Activated T-cell treated with anti-CD3 and anti-CD28 coated beads, Interleukin-2, amount 50 U/mL, for 4 hours (primary cell): Measurements from ENCODE around the gene ARID3A. TPM values are rescaled to one million over a fixed set of nuclear protein-coding genes. Genes with fewer than 3 reads are reported as not detected.

Experiments
- ATAC-seq, 2 donors: fragments of 200-7000 bp; cut with Tn5 transposase; one replicate each; pipeline ENCODE4 v1.10.0; 2021
- DNase-seq: peaks from one replicate; pipeline ENCODE4 v3.0.0-alpha.2; 2020
- H3K27me3 Mint-ChIP-seq: one replicate; pipeline ENCODE4 v1.8.0; 2021; ENCODE audit warnings: low read depth, mixed read lengths
- H3K36me3 Mint-ChIP-seq: one replicate; pipeline ENCODE4 v1.8.0; 2022; ENCODE audit warnings: mixed read lengths; ENCODE audit not compliant: insufficient read depth
- H3K4me1 Mint-ChIP-seq: one replicate; pipeline ENCODE4 v1.8.0; 2021; ENCODE audit warnings: low read depth, mixed read lengths
- H3K4me3 Mint-ChIP-seq: one replicate; pipeline ENCODE4 v1.8.0; 2021; ENCODE audit warnings: mild to moderate bottlenecking, moderate library complexity, mixed read lengths
- H3K9me3 Mint-ChIP-seq: one replicate; pipeline ENCODE4 v1.8.0; 2021; ENCODE audit warnings: mixed read lengths
- total RNA-seq, 3 donors: library from RNA; stranded (reverse); gene quantifications; one replicate each; pipeline ENCODE4 v1.2.1, GENCODE V29; 2021

Gene ARID3A
- total RNA-seq, 3 donors from 2014 or later = 7.3 to 13.2 (median 10.0) TPM

DNA sequence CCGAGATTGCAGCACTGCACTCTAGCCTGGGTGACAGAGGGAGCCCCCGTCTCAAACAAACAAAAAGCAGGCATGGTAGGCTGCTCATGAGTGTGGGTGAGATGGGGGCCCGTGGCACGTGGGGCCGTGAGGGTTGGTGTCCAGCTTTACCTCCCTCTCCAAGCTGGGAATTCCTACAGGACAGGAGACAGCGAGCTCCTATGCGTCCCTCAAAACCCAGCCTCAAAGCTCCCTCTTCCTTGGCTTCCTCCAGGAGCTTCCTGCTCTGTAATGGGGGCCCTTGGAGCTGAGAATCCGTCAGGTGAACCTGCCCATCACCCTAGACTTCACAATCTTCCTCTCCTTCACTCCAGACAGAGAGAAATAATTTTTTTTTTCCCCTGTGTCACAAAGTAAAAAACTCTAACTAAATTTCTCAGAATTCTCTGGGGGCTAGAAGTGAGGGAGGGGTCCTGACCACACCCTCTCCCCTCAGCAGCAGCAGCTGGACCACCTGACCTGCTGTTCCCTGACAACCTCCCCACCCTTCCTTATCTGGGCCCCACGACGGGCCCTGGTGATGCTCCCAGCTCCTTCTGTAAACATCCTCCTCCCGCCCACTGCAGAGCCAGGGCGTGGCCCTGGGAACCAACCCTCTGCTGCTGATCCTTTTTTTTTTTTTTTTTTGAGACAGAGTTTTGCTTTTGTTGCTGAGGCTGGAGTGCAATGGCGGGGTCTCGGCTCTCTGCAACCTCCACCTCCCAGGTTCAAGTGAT lies 36.2 kb downstream of the ARID3A start:
- no peak overlapping the region for H3K4me3 Mint-ChIP-seq
- peaks cover 6% of the 10 kb centered on the region for H3K4me1 Mint-ChIP-seq
- ATAC-seq (no peak), DNase-seq (no peak)
- no peaks in the 10 kb centered on the region for H3K27me3 Mint-ChIP-seq
- H3K36me3 Mint-ChIP-seq = peaks cover 4% of the 10 kb centered on the region
- H3K9me3 Mint-ChIP-seq = no peaks in the 10 kb centered on the region

DNA sequence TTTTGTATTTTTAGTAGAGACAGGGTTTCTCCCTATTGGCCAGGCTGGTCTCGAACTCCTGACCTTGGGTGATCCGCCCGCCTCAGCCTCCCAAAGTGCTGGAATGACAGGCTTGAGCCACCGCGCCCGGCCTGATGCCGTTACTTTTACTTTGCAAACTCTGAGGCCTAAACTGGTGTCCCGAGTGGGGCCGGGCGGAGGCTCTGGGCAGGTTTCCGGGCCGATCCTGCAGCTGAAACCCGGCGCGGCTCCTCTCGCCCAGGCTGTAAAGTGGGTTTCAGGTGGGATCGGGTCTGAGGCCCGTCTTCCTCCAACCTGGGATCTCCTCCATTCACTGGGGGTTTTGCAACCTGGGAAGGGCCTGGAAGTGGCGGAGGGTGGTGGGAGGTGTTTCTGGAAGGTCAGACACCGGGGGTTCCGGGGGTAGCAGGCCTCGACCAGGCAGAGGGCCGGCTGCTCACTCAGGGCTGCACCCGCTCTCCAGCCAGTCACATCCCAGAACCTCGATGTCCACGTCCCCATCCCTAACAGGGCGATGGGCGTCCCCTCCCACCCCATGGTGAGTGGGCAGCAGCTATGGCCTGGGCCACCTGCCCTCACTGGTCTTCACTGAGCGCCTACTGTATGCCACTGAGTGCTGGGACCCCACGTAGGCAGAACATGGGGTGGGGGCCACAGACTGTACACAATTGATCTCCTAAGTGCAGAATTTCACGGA lies 37.0 kb downstream of the ARID3A start:
- DNase-seq = no peak
- H3K27me3 Mint-ChIP-seq = no peaks in the 10 kb centered on the region
- H3K36me3 Mint-ChIP-seq = peaks cover 4% of the 10 kb centered on the region
- peaks cover 6% of the 10 kb centered on the region for H3K4me1 Mint-ChIP-seq
- H3K9me3 Mint-ChIP-seq = no peaks in the 10 kb centered on the region
- H3K4me3 Mint-ChIP-seq = no peak overlapping the region
- no peak for ATAC-seq

DNA sequence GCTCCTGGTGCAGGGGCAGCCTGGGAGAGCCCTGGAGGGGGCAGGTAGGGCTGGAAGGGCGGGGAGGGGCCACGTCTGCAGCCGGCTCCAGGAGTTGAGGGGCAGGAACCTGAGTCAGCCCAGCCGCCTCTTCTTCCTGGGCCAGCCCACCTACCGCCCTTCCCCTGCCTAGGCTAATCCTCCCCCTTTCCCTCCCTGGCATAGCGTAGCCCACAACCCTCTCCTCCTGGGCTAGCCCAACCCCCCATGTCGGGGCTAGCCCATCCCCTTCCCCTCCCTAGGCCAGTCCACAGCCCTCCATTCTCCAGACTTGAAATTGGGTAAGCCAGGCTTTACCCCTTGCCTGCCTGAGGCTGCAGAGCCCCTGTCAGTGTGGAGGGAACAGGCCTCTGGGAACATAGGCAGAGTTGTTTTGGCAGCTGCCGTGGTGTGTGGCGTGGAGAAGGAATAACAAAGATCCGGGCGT lies 37.7 kb downstream of the ARID3A start:
- no peaks in the 10 kb centered on the region for H3K9me3 Mint-ChIP-seq
- H3K4me3 Mint-ChIP-seq = no peak overlapping the region
- H3K4me1 Mint-ChIP-seq = peaks cover 6% of the 10 kb centered on the region
- DNase-seq (no peak), ATAC-seq (no peak)
- H3K36me3 Mint-ChIP-seq = peaks cover 8% of the 10 kb centered on the region
- H3K27me3 Mint-ChIP-seq = no peaks in the 10 kb centered on the region

DNA sequence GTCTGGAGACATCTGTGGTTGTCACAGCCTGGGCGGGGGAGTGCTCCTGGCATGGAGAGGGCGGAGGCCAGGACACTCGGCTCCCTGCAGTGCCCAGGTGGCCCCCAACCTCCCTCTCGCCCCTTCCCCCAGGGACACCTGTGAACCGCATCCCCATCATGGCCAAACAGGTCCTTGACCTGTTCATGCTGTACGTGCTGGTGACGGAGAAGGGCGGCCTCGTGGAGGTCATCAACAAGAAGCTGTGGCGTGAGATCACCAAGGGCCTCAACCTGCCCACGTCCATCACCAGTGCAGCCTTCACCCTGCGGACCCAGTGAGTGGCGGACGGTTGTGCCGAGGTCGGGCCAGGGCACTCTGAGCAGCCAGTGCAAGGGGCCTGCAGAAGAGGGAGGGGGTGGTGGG lies 38.3 kb downstream of the ARID3A start:
- no peaks in the 10 kb centered on the region for H3K27me3 Mint-ChIP-seq
- H3K4me3 Mint-ChIP-seq = no peak overlapping the region
- DNase-seq (no peak), ATAC-seq (no peak)
- no peaks in the 10 kb centered on the region for H3K9me3 Mint-ChIP-seq
- H3K4me1 Mint-ChIP-seq = peaks cover 4% of the 10 kb centered on the region
- H3K36me3 Mint-ChIP-seq = peaks cover 8% of the 10 kb centered on the region

DNA sequence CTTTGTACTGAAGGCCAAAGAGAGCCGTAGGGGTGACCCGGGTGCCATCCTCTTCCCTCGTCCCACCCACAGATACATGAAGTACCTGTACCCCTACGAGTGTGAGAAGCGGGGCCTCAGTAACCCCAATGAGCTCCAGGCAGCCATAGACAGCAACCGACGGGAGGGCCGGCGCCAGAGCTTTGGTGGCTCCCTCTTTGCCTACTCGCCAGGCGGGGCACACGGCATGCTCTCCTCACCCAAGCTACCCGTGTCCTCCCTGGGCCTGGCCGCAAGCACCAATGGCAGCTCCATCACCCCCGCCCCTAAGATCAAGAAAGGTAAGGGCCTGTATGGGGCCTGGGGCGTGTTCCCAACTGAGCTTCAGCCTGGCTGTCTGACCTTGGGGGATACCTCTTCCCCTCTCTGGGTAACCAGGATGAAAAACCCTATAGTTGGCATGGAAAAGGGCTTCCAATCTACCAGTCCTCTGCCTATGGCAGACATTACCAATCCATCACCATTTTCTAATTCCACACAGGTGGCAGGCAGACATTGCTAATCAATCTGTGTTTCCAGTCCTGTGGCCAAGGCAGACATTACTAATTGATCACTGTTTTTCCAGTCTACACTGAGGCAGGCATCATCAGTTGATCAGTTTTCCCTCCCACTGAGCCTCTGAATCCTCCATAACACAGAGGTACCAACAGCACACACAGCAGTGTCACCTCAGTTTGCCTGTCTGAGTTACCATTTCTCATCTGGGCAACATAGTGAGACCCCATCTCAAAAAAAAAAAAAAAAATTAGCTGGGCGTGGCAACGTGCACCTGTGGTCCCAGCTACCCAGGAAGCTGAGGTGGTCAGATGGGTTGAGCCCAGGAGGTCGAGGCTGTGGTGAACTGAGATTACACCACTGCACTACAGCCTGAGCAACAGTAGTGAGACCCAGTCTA lies 39.2 kb downstream of the ARID3A start:
- DNase-seq (no peak), ATAC-seq (no peak)
- H3K36me3 Mint-ChIP-seq = peaks cover 8% of the 10 kb centered on the region
- H3K4me3 Mint-ChIP-seq = no peak overlapping the region
- no peaks in the 10 kb centered on the region for H3K27me3 Mint-ChIP-seq
- H3K4me1 Mint-ChIP-seq = peaks cover 4% of the 10 kb centered on the region
- H3K9me3 Mint-ChIP-seq = no peaks in the 10 kb centered on the region

DNA sequence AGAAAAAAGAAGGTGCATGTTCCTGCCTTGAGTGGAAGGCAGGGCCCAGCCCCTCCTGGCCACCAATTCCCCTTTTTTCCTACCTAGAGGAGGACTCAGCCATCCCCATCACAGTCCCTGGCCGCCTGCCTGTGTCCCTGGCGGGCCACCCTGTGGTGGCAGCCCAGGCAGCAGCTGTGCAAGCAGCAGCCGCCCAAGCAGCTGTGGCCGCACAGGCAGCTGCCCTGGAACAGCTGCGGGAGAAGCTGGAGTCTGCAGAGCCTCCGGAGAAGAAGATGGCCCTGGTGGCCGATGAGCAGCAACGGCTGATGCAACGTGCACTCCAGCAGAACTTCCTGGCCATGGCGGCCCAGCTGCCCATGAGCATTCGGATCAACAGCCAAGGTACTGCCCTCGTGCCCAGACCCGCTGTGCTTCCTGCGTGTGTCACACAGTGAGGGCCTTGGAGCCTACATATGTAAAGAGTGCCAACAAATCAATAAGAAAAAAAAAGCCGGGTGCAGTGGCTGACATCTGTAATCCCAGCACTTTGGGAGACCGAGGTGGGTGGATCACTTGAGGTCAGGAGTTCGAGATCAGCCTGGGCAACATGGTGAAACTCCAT lies 40.8 kb downstream of the ARID3A start:
- H3K4me3 Mint-ChIP-seq = no peak overlapping the region
- H3K4me1 Mint-ChIP-seq = peaks cover 4% of the 10 kb centered on the region
- no peak for DNase-seq
- H3K36me3 Mint-ChIP-seq = peaks cover 13% of the 10 kb centered on the region
- no peak for ATAC-seq
- H3K27me3 Mint-ChIP-seq = no peaks in the 10 kb centered on the region
- peaks cover 5% of the 10 kb centered on the region for H3K9me3 Mint-ChIP-seq

DNA sequence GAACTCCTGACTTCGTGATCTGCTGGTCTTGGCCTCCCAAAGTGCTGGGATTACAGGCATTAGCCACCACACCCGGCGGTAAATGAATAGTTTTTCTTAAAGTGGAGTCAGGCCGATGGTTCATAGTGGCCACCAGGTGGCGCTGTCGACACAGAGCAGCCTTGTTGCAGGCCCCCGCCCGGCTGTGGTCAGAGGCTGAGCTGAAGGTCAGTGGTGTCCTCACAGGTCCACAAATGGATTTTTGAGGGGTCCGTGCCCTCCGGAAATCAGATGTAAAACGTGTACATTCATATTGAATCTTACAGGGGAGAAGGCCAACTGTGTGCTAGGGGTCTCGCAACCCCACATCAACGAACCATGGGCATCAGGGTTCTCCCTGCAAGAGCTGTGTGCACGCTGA lies 44.9 kb downstream of the ARID3A start:
- H3K36me3 Mint-ChIP-seq = peaks cover 13% of the 10 kb centered on the region
- H3K4me1 Mint-ChIP-seq = no peaks in the 10 kb centered on the region
- H3K9me3 Mint-ChIP-seq = peaks cover 5% of the 10 kb centered on the region
- H3K27me3 Mint-ChIP-seq = no peaks in the 10 kb centered on the region
- DNase-seq = no peak
- no peak overlapping the region for H3K4me3 Mint-ChIP-seq
- ATAC-seq = no peak

DNA sequence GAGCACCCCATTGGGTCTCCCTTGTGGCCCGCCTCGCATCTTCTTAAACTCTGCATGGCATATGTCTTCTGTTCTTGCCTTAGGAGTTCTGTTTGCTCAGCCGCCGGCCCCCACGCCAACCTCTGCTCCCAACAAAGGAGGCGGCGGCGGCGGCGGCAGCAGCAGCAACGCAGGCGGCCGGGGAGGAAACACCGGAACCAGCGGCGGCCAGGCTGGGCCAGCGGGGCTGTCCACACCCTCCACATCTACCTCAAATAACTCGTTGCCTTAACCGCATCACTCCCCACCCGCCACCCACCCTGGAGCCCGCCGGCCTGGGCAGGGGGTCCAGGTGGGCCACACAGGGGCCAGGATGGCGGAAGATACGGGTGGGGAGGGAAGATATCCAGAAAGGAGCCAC lies 46.0 kb downstream of the ARID3A start:
- H3K27me3 Mint-ChIP-seq = no peaks in the 10 kb centered on the region
- no peak for ATAC-seq

DNA sequence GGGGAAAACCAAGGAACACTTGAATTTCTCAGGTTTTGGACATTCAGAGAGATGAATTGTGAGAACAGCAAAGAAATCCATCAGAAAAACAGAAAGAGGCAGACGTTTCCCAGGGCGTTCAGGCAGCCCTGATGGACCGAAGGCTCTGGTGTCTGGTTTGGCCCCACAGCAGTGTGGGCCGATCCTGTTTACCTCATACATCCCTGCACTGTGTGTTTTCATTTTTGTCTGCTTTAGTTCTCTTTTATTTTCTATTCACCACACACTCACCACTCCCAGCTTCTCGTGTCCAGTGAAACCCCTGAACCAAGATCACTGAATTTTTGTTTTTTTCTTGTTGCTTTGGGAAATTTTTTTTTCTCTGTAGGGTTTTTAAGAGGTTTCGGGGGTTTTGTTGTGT lies 46.4 kb downstream of the ARID3A start:
- H3K27me3 Mint-ChIP-seq = no peaks in the 10 kb centered on the region

More for the DNA sequence above, 46.0 kb downstream of the ARID3A start:
- Mint-ChIP-seq H3K36me3 (peaks cover 11% of the 10 kb centered on the region), H3K9me3 (peaks cover 5% of the 10 kb centered on the region), H3K4me3 (no peak overlapping the region), H3K4me1 (no peaks in the 10 kb centered on the region)
- DNase-seq = no peak

DNA sequence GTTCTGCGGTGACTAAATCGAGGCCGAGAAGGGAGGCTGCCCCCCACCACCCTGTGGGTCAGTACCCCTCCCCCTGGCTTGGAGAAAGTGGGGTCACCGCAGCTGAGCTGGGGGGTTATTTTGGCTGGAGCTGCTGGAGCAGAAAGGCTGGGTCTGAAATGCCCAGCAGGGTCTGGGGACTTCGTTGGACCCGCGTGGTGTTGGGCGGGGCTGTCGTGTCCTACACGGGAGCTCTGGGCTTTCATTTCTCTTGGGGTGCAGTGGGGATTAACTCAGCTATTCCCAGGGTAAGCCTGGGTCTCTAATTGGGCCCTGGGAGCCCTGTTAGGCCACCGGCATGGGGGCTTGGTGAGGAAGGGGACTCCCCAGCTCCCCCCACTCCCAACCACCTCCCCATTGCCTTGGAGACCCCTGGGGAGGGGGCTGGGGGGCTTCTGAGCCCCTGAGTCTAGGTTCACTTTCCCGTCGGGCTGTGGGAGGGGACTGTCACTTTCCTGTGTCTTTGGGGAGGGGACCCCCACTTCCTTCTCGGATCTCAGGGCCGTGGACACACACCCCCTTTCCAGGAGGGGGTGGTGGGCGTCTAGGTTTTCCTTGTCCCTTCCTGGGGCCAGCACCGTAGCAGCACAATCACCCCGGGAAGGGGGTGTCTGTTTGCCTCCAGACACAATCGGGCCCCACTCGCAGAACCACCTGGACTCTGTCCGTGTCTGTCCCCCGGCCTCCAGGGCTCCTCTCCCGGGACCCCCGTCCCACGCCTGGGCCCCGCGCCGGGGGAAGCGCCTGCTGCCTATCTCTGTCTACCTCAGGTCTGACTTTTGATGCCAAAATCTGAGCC lies 48.1 kb downstream of the ARID3A start:
- no peak for ATAC-seq
- H3K4me3 Mint-ChIP-seq = no peak overlapping the region
- DNase-seq = no peak
- H3K36me3 Mint-ChIP-seq = peaks cover 7% of the 10 kb centered on the region
- H3K9me3 Mint-ChIP-seq = peaks cover 5% of the 10 kb centered on the region
- H3K27me3 Mint-ChIP-seq = no peaks in the 10 kb centered on the region
- no peaks in the 10 kb centered on the region for H3K4me1 Mint-ChIP-seq

More for the DNA sequence above, 46.4 kb downstream of the ARID3A start:
- Mint-ChIP-seq H3K4me1 (no peaks in the 10 kb centered on the region), H3K4me3 (no peak overlapping the region), H3K9me3 (peaks cover 5% of the 10 kb centered on the region), H3K36me3 (peaks cover 11% of the 10 kb centered on the region)
- DNase-seq (no peak), ATAC-seq (no peak)

DNA sequence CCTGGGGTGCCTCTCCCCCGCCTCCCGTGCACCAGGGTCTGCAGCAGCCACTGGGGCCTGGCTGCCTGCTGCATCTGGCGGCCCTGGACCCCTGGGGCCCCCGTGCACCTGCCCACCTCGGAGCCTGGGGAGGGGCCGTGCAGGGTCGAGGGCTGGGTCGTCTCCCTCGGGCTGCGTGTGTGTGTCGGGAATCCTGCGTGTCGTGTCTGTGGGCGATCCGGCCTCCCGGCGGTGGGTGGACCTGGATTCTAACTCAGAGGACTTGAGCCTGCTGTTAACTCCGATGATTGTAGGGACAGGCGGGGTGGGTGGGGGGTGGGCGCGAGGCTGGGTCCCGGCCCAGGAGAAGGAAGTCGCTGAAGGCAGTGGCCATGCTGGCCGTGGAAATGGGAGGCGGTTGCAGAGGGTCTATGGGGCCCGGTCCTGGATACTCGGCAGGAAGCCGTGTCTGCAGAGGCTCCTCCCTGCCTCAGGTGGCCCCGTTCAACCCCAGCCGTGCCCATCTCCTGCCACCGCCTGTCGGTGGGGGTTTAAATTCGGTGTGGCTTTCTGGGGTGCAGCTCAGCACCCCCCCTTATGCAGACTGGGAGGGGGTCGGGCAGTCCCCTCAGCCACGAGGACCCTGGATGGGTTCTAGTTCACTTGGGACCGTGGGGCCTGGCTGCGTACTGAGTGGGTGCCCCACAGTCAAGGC lies 48.9 kb downstream of the ARID3A start:
- Mint-ChIP-seq H3K9me3 (peaks cover 5% of the 10 kb centered on the region), H3K4me3 (no peak overlapping the region), H3K36me3 (peaks cover 7% of the 10 kb centered on the region), H3K27me3 (no peaks in the 10 kb centered on the region), H3K4me1 (no peaks in the 10 kb centered on the region)
- ATAC-seq (no peak), DNase-seq (no peak)

DNA sequence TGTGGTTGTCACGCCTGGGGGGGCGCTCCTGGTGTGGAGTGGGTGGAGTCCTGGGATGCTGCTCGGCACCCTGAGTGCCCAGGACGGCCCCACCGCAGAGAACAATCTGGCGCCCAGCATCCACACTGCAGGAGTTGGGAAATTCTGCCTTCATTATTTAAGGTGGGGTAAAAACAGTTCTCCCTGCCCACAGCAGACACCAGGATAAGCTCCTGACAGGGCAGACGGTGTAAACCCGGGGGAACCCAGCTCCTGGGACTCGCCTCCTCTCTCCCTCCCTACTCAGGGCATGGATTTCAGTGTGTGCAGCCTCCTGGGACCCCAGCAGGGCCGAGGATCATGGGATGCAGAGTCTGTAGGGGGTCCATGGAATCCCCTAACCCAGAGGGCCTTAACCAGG lies 50.6 kb downstream of the ARID3A start:
- ATAC-seq (no peak), DNase-seq (no peak)
- Mint-ChIP-seq H3K27me3 (no peaks in the 10 kb centered on the region), H3K4me1 (no peaks in the 10 kb centered on the region), H3K4me3 (no peak overlapping the region), H3K9me3 (no peaks in the 10 kb centered on the region), H3K36me3 (peaks cover 3% of the 10 kb centered on the region)

DNA sequence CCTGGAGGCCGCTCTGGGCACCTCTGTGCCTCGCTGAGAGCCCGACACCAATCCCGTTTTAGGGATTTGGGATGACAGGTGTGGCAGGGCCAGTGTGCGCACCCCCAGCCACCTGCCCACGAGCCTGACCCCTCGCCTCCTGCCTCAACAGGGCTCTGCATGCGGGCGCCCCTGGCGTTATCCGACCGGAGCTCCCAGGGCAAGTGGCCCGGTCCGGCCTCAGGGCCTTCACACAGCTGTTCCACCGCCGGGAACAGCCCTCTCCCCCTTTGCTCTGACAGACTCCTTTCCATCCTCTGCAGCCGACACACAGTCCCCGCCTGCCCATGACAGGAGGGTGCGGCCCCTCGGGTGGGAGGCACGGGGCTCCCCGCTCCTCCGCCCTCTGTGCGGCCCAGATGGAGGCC lies 51.2 kb downstream of the ARID3A start:
- H3K27me3 Mint-ChIP-seq = no peaks in the 10 kb centered on the region
- no peak overlapping the region for H3K4me3 Mint-ChIP-seq
- no peaks in the 10 kb centered on the region for H3K4me1 Mint-ChIP-seq
- ATAC-seq (no peak), DNase-seq (no peak)
- H3K36me3 Mint-ChIP-seq = peaks cover 3% of the 10 kb centered on the region
- H3K9me3 Mint-ChIP-seq = no peaks in the 10 kb centered on the region
